GM08714 (cell line): Measurements from ENCODE around the gene EPS8L2.

Experiments
- H3K4me3 ChIP-seq: fragments of 200-500 bp; sonication (Bioruptor generic); 2 replicates; pipeline ENCODE4 v1.5.1; 2014; ENCODE audit warnings: mild to moderate bottlenecking, low read length, inconsistent platforms
- ZNF274 ChIP-seq: IDR thresholded peaks from 2 replicates; pipeline ENCODE4 v1.6.1; 2012; ENCODE audit warnings: mild to moderate bottlenecking, low read depth, low read length

The EPS8L2 gene

GRCh38 chr11:705646-706438 lies at the start of gene EPS8L2:
Gene EPS8L2, plus strand, starts transcription at chr11:706231. Its CDS starts 3,177 bp downstream, at chr11:709408.
- peak within 1 kb of the TSS; percentile 40; the same call in 1 of the 2 replicates for H3K4me3 ChIP-seq

GRCh38 chr11:656426-656825 lies 49.6 kb upstream of the EPS8L2 start:
- TF ChIP-seq ZNF274 = no peak

More at GRCh38 chr11:705646-706438, at the start of gene EPS8L2:
- TF ChIP-seq ZNF274 = no peak

GRCh38 chr11:656866-657265 lies 49.2 kb upstream of the EPS8L2 start:
- TF ChIP-seq ZNF274 = no peak
- H3K4me3 ChIP-seq = no peak overlapping the region

More at GRCh38 chr11:656426-656825, 49.6 kb upstream of the EPS8L2 start:
- H3K4me3 ChIP-seq = no peak overlapping the region

GRCh38 chr11:657691-658126 lies 48.3 kb upstream of the EPS8L2 start:
- TF ChIP-seq ZNF274 = no peak
- H3K4me3 ChIP-seq = no peak overlapping the region

GRCh38 chr11:659532-660085 lies 46.4 kb upstream of the EPS8L2 start:
- TF ChIP-seq ZNF274 = no peak

GRCh38 chr11:660281-660680 lies 45.8 kb upstream of the EPS8L2 start:
- H3K4me3 ChIP-seq = no peak overlapping the region
- TF ChIP-seq ZNF274 = no peak

More at GRCh38 chr11:659532-660085, 46.4 kb upstream of the EPS8L2 start:
- H3K4me3 ChIP-seq = no peak overlapping the region

- no peak for TF ChIP-seq ZNF274
- H3K4me3 ChIP-seq = no peak overlapping the region
These were observed 45.2 kb upstream of the EPS8L2 start for GRCh38 chr11:660681-661444.

- TF ChIP-seq ZNF274 = no peak
- no peak overlapping the region for H3K4me3 ChIP-seq
These were observed 43.2 kb upstream of the EPS8L2 start for GRCh38 chr11:662689-663274.

- H3K4me3 ChIP-seq = no peak overlapping the region
- TF ChIP-seq ZNF274 = no peak
These were observed 40.8 kb upstream of the EPS8L2 start for GRCh38 chr11:665062-665703.

- no peak for TF ChIP-seq ZNF274
- no peak overlapping the region for H3K4me3 ChIP-seq
These were observed 40.2 kb upstream of the EPS8L2 start for GRCh38 chr11:665704-666281.

- TF ChIP-seq ZNF274 = no peak
- no peak overlapping the region for H3K4me3 ChIP-seq
These were observed 32.2 kb upstream of the EPS8L2 start for GRCh38 chr11:673866-674265.

GRCh38 chr11:674406-674805 lies 31.6 kb upstream of the EPS8L2 start:
- no peak overlapping the region for H3K4me3 ChIP-seq

GRCh38 chr11:678297-678696 lies 27.7 kb upstream of the EPS8L2 start:
- no peak for TF ChIP-seq ZNF274
- no peak overlapping the region for H3K4me3 ChIP-seq

More at GRCh38 chr11:674406-674805, 31.6 kb upstream of the EPS8L2 start:
- no peak for TF ChIP-seq ZNF274
